Pancreas (tissue), 10 donors: ENCODE data around the gene FXYD3. TPM values are rescaled to one million over a fixed set of nuclear protein-coding genes. Genes with fewer than 3 reads are reported as not detected.

ENCODE experiments used
- ATAC-seq, 4 donors: fragments of 200-7000 bp; cut with Tn5 transposase; one replicate each; pipeline versions ENCODE4 v1.8.0 to v1.9.1; 2020; ENCODE audit warnings: mild to moderate bottlenecking in 4 of 4, moderate library complexity in 4 of 4
- DNase-seq, 6 donors: peaks; one replicate each; pipeline ENCODE4 v3.0.0-alpha.2; 2020
- FAIRE-seq: peaks from 2 replicates; lab custom pipeline; 2012; peaks lifted over from hg19 to GRCh38; lab: Jason Lieb, UNC
- H3K27ac ChIP-seq, 4 donors: fragments of 200-600 bp; sonication (generic); 1 replicate in 3 of 4; 2 replicates in 1 of 4; pipeline versions ENCODE4 v1.5.0 to v1.8.0; 2020
- H3K27me3 ChIP-seq, 4 donors: fragments of 200-600 bp; one replicate each; pipeline ENCODE4 v1.8.0; 2021
- H3K36me3 ChIP-seq, 3 donors: fragments of 200-600 bp; sonication (generic) in 1 of 3; one replicate each; pipeline versions ENCODE4 v1.5.0 to v1.8.0; 2020 to 2021
- H3K4me1 ChIP-seq, 3 donors: fragments of 200-600 bp; one replicate each; pipeline ENCODE4 v1.8.0; 2021
- H3K4me3 ChIP-seq, 4 donors: fragments of 200-600 bp; sonication (generic) in 2 of 4; one replicate each; pipeline versions ENCODE4 v1.5.0 to v1.8.0; 2020 to 2021
- H3K9me3 ChIP-seq, 4 donors: fragments of 200-600 bp; one replicate each; pipeline ENCODE4 v1.8.0; 2021
- CTCF ChIP-seq, 4 donors: fragments of 200-600 bp; sonication (generic) in 3 of 4; IDR thresholded peaks; one replicate each; pipeline versions ENCODE4 v1.5.0 to v1.8.0; 2021; ENCODE audit warnings: antibody characterized with exemption in 4 of 4
- WGBS, 2 donors: extraction: QIAGEN DNeasy Blood & Tissue Kit; methylation state at CpG; one replicate each; pipeline ENCODE4 v1.1.7; 2013; 5-methylcytosine and 5-hydroxymethylcytosine counted together
- intact Hi-C, 3 donors: fragments of 100-400 bp; cut with DNase I; formaldehyde crosslinking; loops; one replicate each; pipeline versions ENCODE4 v1.11.1 to v1.14.2; 2022
- polyA plus RNA-seq, 2 donors: library from polyadenylated mRNA; stranded (reverse); fragments of 200-250 nt; gene quantifications; one replicate each; pipeline ENCODE4 v1.2.3, GENCODE V29; 2013
- total RNA-seq, 6 donors: library from RNA; stranded (reverse); fragmentation: NEBNext Ultra II Directional in 4 of 6; extraction: Animal tissue kit (Norgen Biotek cat#: 25700) in 4 of 6; gene quantifications; one replicate each; pipeline versions ENCODE4 v1.2.1 to v1.2.4, GENCODE V29; 2021 to 2023
- donor health status: healthy with polysubstance abuse.
- donor health status: DM: no; HTN: no; CAD: no; lungs with moderate emphysema.
- donor health status: DM: no; HTN: no; CAD: no.
- donor health status: control.
- donor health status: control.
- donor health status: Bipolar disorder and iron deficiency.
- donor health status: DM: yes; HTN: yes; CAD: no.
- donor health status: DM: no; HTN: no; CAD: no.
- donor health status: DM: no; HTN: no; CAD: no.
- donor health status: DM: yes; HTN: yes; CAD: no.

Gene FXYD3
- total and polyA plus RNA-seq, 8 donors: 12.2 to 59.1 (median 17.7) TPM

- DNase-seq (peak in 4 of 6 donors; percentile 32 to 84 (median 58)), ATAC-seq (no peak), FAIRE-seq (no peak)
- Histone ChIP-seq H3K27me3 (no peaks in the 10 kb centered on the region), H3K4me1 (peaks cover 0 to 11% (median 0%) of the 10 kb centered on the region in 3 donors), H3K9me3 (no peaks in the 10 kb centered on the region), H3K4me3 (peak within 1 kb of the TSS; percentile 0 to 45 (median 27)), H3K27ac (peak within 1 kb of the TSS in 3 of 4 donors; percentile 19 to 58 (median 53)), H3K36me3 (no peaks in the 10 kb centered on the region)
- intact Hi-C loops: no loop called here
- whole genome bisulfite sequencing, 2 donors: 6% methylated on average over 25 to 31 of the region's 31 CpGs
- TF ChIP-seq CTCF (IDR thresholded peaks at IDR 0.05): peak in 2 of 4 donors; percentile 11 to 14
These were observed 27.6 kb downstream of the FXYD3 start, which contains the start of gene FXYD7 for GRCh38 chr19:35143231-35143715. FXYD7 (plus strand) TSS chr19:35143255; CDS start chr19:35143334, 79 bp downstream.

- intact Hi-C loops: no loop called here
- no peak overlapping the region for H3K4me3 ChIP-seq
- H3K4me1 ChIP-seq: peaks cover 0 to 11% (median 0%) of the 10 kb centered on the region in 3 donors
- 21% methylated on average over 3 of the region's 3 CpGs for WGBS, 2 donors
- H3K27ac ChIP-seq: no peak overlapping the region
- DNase-seq: no peak
- FAIRE-seq: no peak
- H3K36me3 ChIP-seq: no peaks in the 10 kb centered on the region
- ATAC-seq: no peak
- H3K9me3 ChIP-seq: no peaks in the 10 kb centered on the region
- H3K27me3 ChIP-seq: no peaks in the 10 kb centered on the region
- no peak for TF ChIP-seq CTCF (IDR thresholded peaks at IDR 0.05)
These were observed 28.2 kb downstream of the FXYD3 start for GRCh38 chr19:35143818-35144217.

GRCh38 chr19:35144259-35144599 lies 28.6 kb downstream of the FXYD3 start:
- WGBS, 2 donors: 15 to 21% methylated on average over 6 of the region's 6 CpGs

GRCh38 chr19:35144600-35145436 lies 29.2 kb downstream of the FXYD3 start:
- Histone ChIP-seq H3K9me3 (no peaks in the 10 kb centered on the region), H3K27ac (no peak overlapping the region), H3K4me3 (no peak overlapping the region), H3K36me3 (no peaks in the 10 kb centered on the region), H3K4me1 (peaks cover 0 to 11% (median 0%) of the 10 kb centered on the region in 3 donors), H3K27me3 (no peaks in the 10 kb centered on the region)
- FAIRE-seq (no peak), DNase-seq (peak in 3 of 6 donors; percentile 40 to 56 (median 41)), ATAC-seq (no peak)
- no peak for TF ChIP-seq CTCF (IDR thresholded peaks at IDR 0.05)
- 16 to 17% methylated on average over 15 of the region's 15 CpGs for WGBS, 2 donors
- intact Hi-C loops: no loop called here

More at GRCh38 chr19:35144259-35144599, 28.6 kb downstream of the FXYD3 start:
- no peak for FAIRE-seq
- no peaks in the 10 kb centered on the region for H3K9me3 ChIP-seq
- no peaks in the 10 kb centered on the region for H3K27me3 ChIP-seq
- TF ChIP-seq CTCF (IDR thresholded peaks at IDR 0.05): no peak
- intact Hi-C loops: no loop called here
- H3K4me1 ChIP-seq: peaks cover 0 to 11% (median 0%) of the 10 kb centered on the region in 3 donors
- H3K27ac ChIP-seq: no peak overlapping the region
- no peak for ATAC-seq
- H3K36me3 ChIP-seq: no peaks in the 10 kb centered on the region
- H3K4me3 ChIP-seq: no peak overlapping the region
- DNase-seq: no peak
